ENCODE measurements around the gene SRRM2. TPM values are rescaled to one million over a fixed set of nuclear protein-coding genes. Genes with fewer than 3 reads are reported as not detected.

Gene SRRM2
- total and polyA plus RNA-seq, 5 donors from 2014 or later = 29.8 to 1,344 (median 38.6) TPM

DNA sequence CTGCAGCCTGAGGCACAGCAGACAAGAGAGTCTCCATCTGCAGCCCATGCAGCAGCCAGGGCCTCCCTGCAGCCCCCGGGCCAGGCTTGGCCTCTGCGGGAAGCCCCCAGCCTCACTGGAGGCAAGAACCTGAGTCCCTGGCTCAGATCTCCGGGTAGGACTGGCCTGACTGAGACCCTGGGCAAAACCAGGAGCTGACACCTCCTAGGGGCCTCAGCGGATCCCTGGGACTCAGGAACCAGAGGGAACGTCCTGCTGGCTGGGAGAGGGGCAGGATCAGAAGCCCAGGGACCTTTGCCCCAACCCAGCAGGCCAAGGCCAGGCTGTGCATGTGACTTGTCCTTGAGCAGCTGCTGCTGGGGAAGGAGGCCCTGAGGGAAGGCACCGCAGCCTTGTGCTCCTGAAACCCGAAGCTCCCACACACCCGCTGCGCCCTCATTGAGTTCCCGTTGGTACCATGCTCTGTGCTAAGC, 62.9 kb downstream of the SRRM2 start:
- Histone ChIP-seq H3K27ac (ENCODE audit: insufficient read depth, low read length, poor library complexity, severe bottlenecking) (no peak overlapping the region), H3K4me3 (ENCODE audit: low read depth, low read length) (no peak overlapping the region), H3K4me1 (ENCODE audit: control insufficient read depth, insufficient read depth, low read length, poor library complexity, severe bottlenecking) (no peaks in the 10 kb centered on the region), H3K36me3 (ENCODE audit: control insufficient read depth, insufficient read depth, low read length) (no peaks in the 10 kb centered on the region), H3K9me3 (ENCODE audit: control insufficient read depth in 2 of 2, low read length in 2 of 2) (no peaks in the 10 kb centered on the region), H3K27me3 (ENCODE audit: control insufficient read depth, insufficient read depth, low read length) (no peaks in the 10 kb centered on the region)
- H3K4me1 Mint-ChIP-seq = peaks cover 0 to 4% (median 0%) of the 10 kb centered on the region in 4 donors
- no peaks in the 10 kb centered on the region for H3K9me3 Mint-ChIP-seq
- ATAC-seq (ENCODE audit: low read depth in 2 of 2) (no peak), DNase-seq (no peak)
- H3K27ac Mint-ChIP-seq = no peak overlapping the region
- no peak overlapping the region for H3K4me3 Mint-ChIP-seq
- H3K27me3 Mint-ChIP-seq = no peaks in the 10 kb centered on the region
- H3K36me3 Mint-ChIP-seq = no peaks in the 10 kb centered on the region

DNA sequence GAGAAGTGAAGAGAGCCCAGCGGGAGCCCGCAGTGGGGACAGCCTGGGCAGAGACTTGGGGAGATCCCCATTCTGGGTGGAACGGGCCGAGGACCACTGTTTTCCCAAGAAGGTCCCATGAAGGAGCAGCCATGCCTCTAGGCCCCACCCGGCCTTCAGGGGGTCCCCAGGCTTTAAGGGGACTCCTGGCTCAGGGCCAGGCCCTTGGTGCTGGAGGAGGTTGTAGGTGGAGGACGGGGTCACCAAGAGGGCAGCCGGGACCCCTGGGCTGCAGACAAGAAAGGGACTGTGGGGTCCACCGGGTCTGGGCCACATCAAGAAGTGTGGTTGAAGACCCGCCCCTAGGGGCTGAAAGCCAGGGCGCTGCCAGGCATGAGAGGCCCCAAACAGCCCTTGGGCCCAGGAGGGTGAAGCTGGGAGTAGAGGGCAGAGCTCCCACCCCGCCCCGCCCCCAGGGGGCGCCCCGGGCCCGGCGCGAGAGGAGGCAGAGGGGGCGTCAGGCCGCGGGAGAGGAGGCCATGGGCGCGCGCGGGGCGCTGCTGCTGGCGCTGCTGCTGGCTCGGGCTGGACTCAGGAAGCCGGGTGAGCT, 64.4 kb downstream of the SRRM2 start, which contains the start of gene PRSS21:
Gene PRSS21 (plus strand): TSS at position 487 of the 589 bp plus-strand sequence. CDS start 32 bp downstream, at position 519.
- Histone ChIP-seq H3K36me3 (ENCODE audit: control insufficient read depth, insufficient read depth, low read length) (no peaks in the 10 kb centered on the region), H3K4me1 (ENCODE audit: control insufficient read depth, insufficient read depth, low read length, poor library complexity, severe bottlenecking) (no peaks in the 10 kb centered on the region), H3K27ac (ENCODE audit: insufficient read depth, low read length, poor library complexity, severe bottlenecking) (no peak within 1 kb of the TSS), H3K4me3 (ENCODE audit: low read depth, low read length) (no peak within 1 kb of the TSS), H3K9me3 (ENCODE audit: control insufficient read depth in 2 of 2, low read length in 2 of 2) (no peaks in the 10 kb centered on the region), H3K27me3 (ENCODE audit: control insufficient read depth, insufficient read depth, low read length) (no peaks in the 10 kb centered on the region)
- Mint-ChIP-seq H3K27me3 (no peaks in the 10 kb centered on the region), H3K4me1 (peaks cover 0 to 4% (median 0%) of the 10 kb centered on the region in 4 donors), H3K36me3 (no peaks in the 10 kb centered on the region), H3K4me3 (peak within 1 kb of the TSS in 2 of 4 donors; percentile 26 to 41), H3K27ac (no peak within 1 kb of the TSS), H3K9me3 (no peaks in the 10 kb centered on the region)
- ATAC-seq (ENCODE audit: low read depth in 2 of 2) (no peak), DNase-seq (peak in 2 of 3 donors; percentile 15 to 31)

DNA sequence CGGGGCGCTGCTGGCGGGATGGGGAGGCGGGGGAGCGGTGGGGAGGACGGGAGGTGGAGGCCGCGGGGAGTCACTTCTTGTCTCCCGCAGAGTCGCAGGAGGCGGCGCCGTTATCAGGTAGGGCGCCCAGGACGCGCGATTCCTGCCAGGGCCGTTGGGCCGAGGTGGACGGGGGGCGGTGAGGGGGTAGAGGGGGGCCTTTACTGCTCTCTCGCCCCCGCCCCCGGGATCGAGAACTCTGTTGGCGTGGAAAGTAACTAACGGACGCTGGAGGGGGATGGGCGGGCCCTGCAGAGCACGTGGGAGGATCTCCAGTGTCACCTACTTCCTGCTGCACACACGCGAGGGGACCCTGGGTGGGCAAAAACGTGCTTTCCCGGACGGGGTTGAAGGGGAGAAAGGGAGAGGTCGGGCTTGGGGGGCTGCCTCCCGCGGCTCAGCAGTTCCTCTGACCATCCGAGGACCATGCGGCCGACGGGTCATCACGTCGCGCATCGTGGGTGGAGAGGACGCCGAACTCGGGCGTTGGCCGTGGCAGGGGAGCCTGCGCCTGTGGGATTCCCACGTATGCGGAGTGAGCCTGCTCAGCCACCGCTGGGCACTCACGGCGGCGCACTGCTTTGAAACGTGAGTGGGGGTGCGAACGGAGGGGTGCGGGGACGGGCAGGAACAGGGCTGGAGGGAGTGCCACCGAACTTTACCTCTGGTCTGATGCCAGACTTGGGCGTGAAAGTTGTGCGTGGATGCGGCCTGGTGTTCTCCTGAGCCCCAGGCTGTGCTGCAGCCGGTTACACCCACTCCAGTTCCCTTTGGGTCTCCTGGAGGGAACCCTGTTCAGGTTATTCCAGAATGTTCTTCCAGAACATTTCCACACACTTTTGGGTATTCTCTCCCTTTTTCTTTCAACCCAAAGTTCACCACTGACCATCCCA, 65.2 kb downstream of the SRRM2 start:
- H3K4me3 Mint-ChIP-seq = peak overlapping the region in 2 of 4 donors; percentile 26 to 31
- H3K36me3 Mint-ChIP-seq = no peaks in the 10 kb centered on the region
- H3K27ac Mint-ChIP-seq = no peak overlapping the region
- no peak for ATAC-seq (ENCODE audit: low read depth in 2 of 2)
- H3K27ac ChIP-seq (ENCODE audit: insufficient read depth, low read length, poor library complexity, severe bottlenecking) = no peak overlapping the region
- no peaks in the 10 kb centered on the region for H3K36me3 ChIP-seq (ENCODE audit: control insufficient read depth, insufficient read depth, low read length)
- DNase-seq = peak in 1 of 3 donors; percentile 23
- no peak overlapping the region for H3K4me3 ChIP-seq (ENCODE audit: low read depth, low read length)
- H3K27me3 ChIP-seq (ENCODE audit: control insufficient read depth, insufficient read depth, low read length) = no peaks in the 10 kb centered on the region
- no peaks in the 10 kb centered on the region for H3K4me1 ChIP-seq (ENCODE audit: control insufficient read depth, insufficient read depth, low read length, poor library complexity, severe bottlenecking)
- H3K27me3 Mint-ChIP-seq = no peaks in the 10 kb centered on the region
- H3K9me3 Mint-ChIP-seq = no peaks in the 10 kb centered on the region
- H3K4me1 Mint-ChIP-seq = peaks cover 0 to 4% (median 0%) of the 10 kb centered on the region in 4 donors
- H3K9me3 ChIP-seq (ENCODE audit: control insufficient read depth in 2 of 2, low read length in 2 of 2) = no peaks in the 10 kb centered on the region

DNA sequence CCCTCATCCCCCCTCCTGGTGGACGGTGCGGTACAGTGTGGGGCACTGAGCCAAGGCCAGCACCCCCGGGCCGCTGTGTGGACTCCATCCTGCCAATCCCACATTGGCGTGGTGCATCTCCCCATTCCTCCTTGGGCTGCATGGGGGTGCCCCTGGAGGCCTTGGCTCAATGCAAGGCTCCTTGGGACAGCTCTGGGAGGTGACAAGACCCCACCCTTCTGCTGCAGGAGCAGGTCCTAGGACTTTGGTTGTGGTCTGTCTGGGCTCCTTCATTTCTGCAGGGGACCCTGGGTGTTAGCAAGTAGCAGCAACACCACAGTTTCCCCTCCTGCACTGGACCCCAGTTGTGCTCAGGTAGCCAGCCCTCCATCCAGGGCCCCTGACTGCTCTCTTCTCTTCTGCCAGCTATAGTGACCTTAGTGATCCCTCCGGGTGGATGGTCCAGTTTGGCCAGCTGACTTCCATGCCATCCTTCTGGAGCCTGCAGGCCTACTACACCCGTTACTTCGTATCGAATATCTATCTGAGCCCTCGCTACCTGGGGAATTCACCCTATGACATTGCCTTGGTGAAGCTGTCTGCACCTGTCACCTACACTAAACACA, 65.9 kb downstream of the SRRM2 start:
- no peaks in the 10 kb centered on the region for H3K36me3 Mint-ChIP-seq
- no peak overlapping the region for H3K27ac ChIP-seq (ENCODE audit: insufficient read depth, low read length, poor library complexity, severe bottlenecking)
- H3K4me3 ChIP-seq (ENCODE audit: low read depth, low read length) = no peak overlapping the region
- H3K36me3 ChIP-seq (ENCODE audit: control insufficient read depth, insufficient read depth, low read length) = no peaks in the 10 kb centered on the region
- H3K27ac Mint-ChIP-seq = peak overlapping the region in 1 of 3 donors; percentile 43
- H3K9me3 ChIP-seq (ENCODE audit: control insufficient read depth in 2 of 2, low read length in 2 of 2) = no peaks in the 10 kb centered on the region
- H3K27me3 Mint-ChIP-seq = no peaks in the 10 kb centered on the region
- no peaks in the 10 kb centered on the region for H3K9me3 Mint-ChIP-seq
- peaks cover 0 to 4% (median 0%) of the 10 kb centered on the region in 4 donors for H3K4me1 Mint-ChIP-seq
- H3K4me1 ChIP-seq (ENCODE audit: control insufficient read depth, insufficient read depth, low read length, poor library complexity, severe bottlenecking) = no peaks in the 10 kb centered on the region
- ATAC-seq (ENCODE audit: low read depth in 2 of 2) (no peak), DNase-seq (no peak)
- peak overlapping the region in 3 of 4 donors; percentile 32 to 57 (median 55) for H3K4me3 Mint-ChIP-seq
- H3K27me3 ChIP-seq (ENCODE audit: control insufficient read depth, insufficient read depth, low read length) = no peaks in the 10 kb centered on the region

DNA sequence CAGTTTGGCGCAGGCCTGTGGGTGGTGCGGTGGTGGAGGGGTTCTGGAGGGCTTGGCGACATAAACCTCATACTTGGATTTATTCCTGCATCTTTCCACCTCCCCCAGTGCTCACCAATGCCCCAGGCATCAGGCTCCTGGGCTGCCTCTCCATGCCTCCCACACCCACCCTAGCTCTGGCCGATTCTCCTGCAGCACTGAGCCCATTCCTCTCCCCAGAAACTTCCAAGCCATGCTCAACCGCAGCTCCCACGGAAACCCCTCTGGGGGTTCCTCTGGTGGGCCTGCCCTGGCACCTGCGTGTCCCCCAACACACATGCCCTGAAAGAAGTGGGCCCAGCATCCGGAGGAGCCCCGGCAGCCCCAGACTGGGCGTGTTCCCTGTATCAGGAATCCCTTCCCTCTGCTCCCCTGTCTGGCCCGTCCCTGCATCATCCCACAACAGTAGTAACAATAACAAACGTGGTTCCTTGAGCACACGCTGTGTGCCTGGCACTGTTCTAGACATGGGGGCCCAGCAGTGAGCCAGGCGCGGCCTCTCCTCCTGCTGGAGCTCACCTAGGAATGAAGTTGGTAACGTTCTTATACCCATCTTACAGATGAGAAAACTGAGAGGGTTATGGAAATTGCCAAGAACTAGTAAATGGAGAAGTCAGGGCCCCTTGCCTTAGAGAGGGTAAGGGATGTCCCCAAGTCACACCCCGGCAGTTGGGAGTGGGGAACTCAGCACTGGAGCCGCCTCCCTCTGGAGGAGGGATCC, 66.9 kb downstream of the SRRM2 start:
- H3K36me3 ChIP-seq (ENCODE audit: control insufficient read depth, insufficient read depth, low read length) = no peaks in the 10 kb centered on the region
- H3K27ac Mint-ChIP-seq = no peak overlapping the region
- H3K9me3 ChIP-seq (ENCODE audit: control insufficient read depth in 2 of 2, low read length in 2 of 2) = no peaks in the 10 kb centered on the region
- H3K4me1 ChIP-seq (ENCODE audit: control insufficient read depth, insufficient read depth, low read length, poor library complexity, severe bottlenecking) = no peaks in the 10 kb centered on the region
- H3K27ac ChIP-seq (ENCODE audit: insufficient read depth, low read length, poor library complexity, severe bottlenecking) = no peak overlapping the region
- no peaks in the 10 kb centered on the region for H3K9me3 Mint-ChIP-seq
- DNase-seq = no peak
- peak overlapping the region in 1 of 4 donors; percentile 40 for H3K4me3 Mint-ChIP-seq
- no peak overlapping the region for H3K4me3 ChIP-seq (ENCODE audit: low read depth, low read length)
- H3K27me3 ChIP-seq (ENCODE audit: control insufficient read depth, insufficient read depth, low read length) = no peaks in the 10 kb centered on the region
- H3K27me3 Mint-ChIP-seq = no peaks in the 10 kb centered on the region
- no peak for ATAC-seq (ENCODE audit: low read depth in 2 of 2)
- H3K36me3 Mint-ChIP-seq = no peaks in the 10 kb centered on the region
- peaks cover 0 to 4% (median 0%) of the 10 kb centered on the region in 4 donors for H3K4me1 Mint-ChIP-seq

DNA sequence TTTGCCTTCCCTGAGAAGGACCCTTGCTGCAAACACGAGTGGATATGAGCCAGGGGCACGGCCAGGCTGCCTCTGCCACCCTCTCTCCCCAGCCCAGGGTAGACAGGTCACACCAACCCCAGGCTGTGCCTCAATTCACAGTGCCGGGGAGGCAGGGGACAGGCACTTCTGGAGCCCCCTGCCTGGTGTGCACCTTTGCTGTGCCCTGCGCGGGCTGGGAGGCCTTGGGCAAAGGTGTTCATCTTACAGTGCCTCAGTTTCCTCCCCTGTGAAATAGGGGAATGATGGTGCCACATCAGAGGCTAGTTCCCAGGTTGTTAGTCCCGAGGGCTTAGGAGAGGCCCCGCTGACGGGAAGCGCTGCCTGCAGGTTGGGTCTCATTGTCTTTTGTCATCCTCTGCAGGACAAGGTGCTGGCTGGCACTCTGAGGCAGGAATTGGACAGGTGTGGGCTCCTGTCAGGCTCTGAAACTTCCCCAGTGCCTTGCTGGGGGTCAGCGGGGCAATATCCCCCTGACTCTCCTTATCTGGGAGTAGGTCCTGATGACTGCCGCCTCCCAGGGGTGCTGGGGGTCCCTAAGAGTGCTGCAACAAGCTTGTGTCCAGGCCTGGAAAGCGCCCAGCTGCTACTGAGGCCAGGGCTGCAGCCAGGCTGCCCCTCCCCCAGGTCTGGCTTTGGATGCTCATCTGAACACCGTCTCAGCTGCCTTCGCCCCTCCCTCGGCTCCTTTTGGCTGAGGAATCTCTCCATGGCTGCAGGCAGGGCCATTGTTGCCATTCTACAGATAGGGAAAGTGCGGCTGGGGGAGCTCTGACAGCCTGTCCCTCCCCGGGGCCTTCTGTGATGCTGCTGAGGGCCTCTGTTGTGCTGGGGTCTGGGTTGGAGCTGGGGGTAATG, 67.7 kb downstream of the SRRM2 start:
- no peaks in the 10 kb centered on the region for H3K4me1 ChIP-seq (ENCODE audit: control insufficient read depth, insufficient read depth, low read length, poor library complexity, severe bottlenecking)
- no peaks in the 10 kb centered on the region for H3K36me3 ChIP-seq (ENCODE audit: control insufficient read depth, insufficient read depth, low read length)
- H3K4me3 ChIP-seq (ENCODE audit: low read depth, low read length) = no peak overlapping the region
- Mint-ChIP-seq H3K9me3 (no peaks in the 10 kb centered on the region), H3K27ac (no peak overlapping the region), H3K27me3 (no peaks in the 10 kb centered on the region), H3K36me3 (no peaks in the 10 kb centered on the region), H3K4me3 (no peak overlapping the region), H3K4me1 (peaks cover 0 to 4% (median 0%) of the 10 kb centered on the region in 4 donors)
- ATAC-seq (ENCODE audit: low read depth in 2 of 2) (no peak), DNase-seq (no peak)
- H3K9me3 ChIP-seq (ENCODE audit: control insufficient read depth in 2 of 2, low read length in 2 of 2) = no peaks in the 10 kb centered on the region
- H3K27ac ChIP-seq (ENCODE audit: insufficient read depth, low read length, poor library complexity, severe bottlenecking) = no peak overlapping the region
- H3K27me3 ChIP-seq (ENCODE audit: control insufficient read depth, insufficient read depth, low read length) = no peaks in the 10 kb centered on the region

Measured in CD4-positive, CD25-positive, alpha-beta regulatory T cell (primary cell).